Activated naive CD4-positive, alpha-beta T cell treated with anti-CD3 and anti-CD28 coated beads, Interleukin-2, amount 10 ng/mL, durations not matched to agents 7 days and 5 days (primary cell): ENCODE results near the gene DMRTC1.
"Not testable (repeated sequence)": the region's sequence is repeated elsewhere in the genome, so short reads cannot be mapped to it uniquely, and the experiment has no call there.

ENCODE experiments used
- CTCF ChIA-PET: fragments of 350-600 bp; sonication (Branson Sonifier 250); formaldehyde crosslinking; loops from one replicate; lab custom pipeline; 2021; ENCODE audit warnings: antibody characterized with exemption; lab: Charles Lee
- DNase-seq: peaks from one replicate; pipeline ENCODE4 v3.0.0-alpha.2; 2020
- H3K27ac Mint-ChIP-seq: one replicate; pipeline ENCODE4 v1.8.0; 2021; ENCODE audit warnings: mild to moderate bottlenecking, moderate library complexity, mixed read lengths
- H3K27me3 Mint-ChIP-seq: one replicate; pipeline ENCODE4 v1.8.0; 2021; ENCODE audit warnings: mild to moderate bottlenecking, mixed read lengths
- H3K36me3 Mint-ChIP-seq: one replicate; pipeline ENCODE4 v1.8.0; 2021; ENCODE audit warnings: mixed read lengths
- H3K4me1 Mint-ChIP-seq: one replicate; pipeline ENCODE4 v1.8.0; 2021; ENCODE audit warnings: mixed read lengths
- H3K4me3 Mint-ChIP-seq: one replicate; pipeline ENCODE4 v1.8.0; 2021; ENCODE audit warnings: mild to moderate bottlenecking, moderate library complexity, mixed read lengths
- H3K9me3 Mint-ChIP-seq: one replicate; pipeline ENCODE4 v1.8.0; 2021; ENCODE audit warnings: mixed read lengths

Gene DMRTC1

GRCh38 chrX:72943819-72944169, at the start of gene DMRTC1:
TSS of gene DMRTC1 (minus strand) at chrX:72943837. CDS start at chrX:72875694, 68,143 bp downstream.
- H3K27ac Mint-ChIP-seq, CTCF ChIA-PET, H3K9me3 Mint-ChIP-seq, DNase-seq, H3K4me1 Mint-ChIP-seq, H3K4me3 Mint-ChIP-seq, H3K27me3 Mint-ChIP-seq, H3K36me3 Mint-ChIP-seq: not testable (repeated sequence)

GRCh38 chrX:72980894-72981469, 37.3 kb upstream of the DMRTC1 start:
- H3K4me1 Mint-ChIP-seq, CTCF ChIA-PET, H3K36me3 Mint-ChIP-seq, DNase-seq, H3K4me3 Mint-ChIP-seq, H3K9me3 Mint-ChIP-seq, H3K27me3 Mint-ChIP-seq, H3K27ac Mint-ChIP-seq: not testable (repeated sequence)

- DNase-seq, CTCF ChIA-PET, H3K4me3 Mint-ChIP-seq, H3K27me3 Mint-ChIP-seq, H3K4me1 Mint-ChIP-seq, H3K9me3 Mint-ChIP-seq, H3K27ac Mint-ChIP-seq, H3K36me3 Mint-ChIP-seq: not testable (repeated sequence)
Observed at GRCh38 chrX:72974885-72975284, 31.2 kb upstream of the DMRTC1 start.

GRCh38 chrX:72971859-72972258, 28.2 kb upstream of the DMRTC1 start:
- H3K36me3 Mint-ChIP-seq, CTCF ChIA-PET, H3K27ac Mint-ChIP-seq, H3K4me1 Mint-ChIP-seq, H3K9me3 Mint-ChIP-seq, DNase-seq, H3K27me3 Mint-ChIP-seq, H3K4me3 Mint-ChIP-seq: not testable (repeated sequence)

- H3K4me1 Mint-ChIP-seq, CTCF ChIA-PET, H3K9me3 Mint-ChIP-seq, H3K27me3 Mint-ChIP-seq, H3K36me3 Mint-ChIP-seq, H3K4me3 Mint-ChIP-seq, H3K27ac Mint-ChIP-seq, DNase-seq: not testable (repeated sequence)
Observed at GRCh38 chrX:72959971-72960370, 16.3 kb upstream of the DMRTC1 start.

GRCh38 chrX:72943035-72943818, 410 bp downstream of the DMRTC1 start:
- H3K9me3 Mint-ChIP-seq, H3K4me3 Mint-ChIP-seq, CTCF ChIA-PET, H3K27ac Mint-ChIP-seq, DNase-seq, H3K4me1 Mint-ChIP-seq, H3K27me3 Mint-ChIP-seq, H3K36me3 Mint-ChIP-seq: not testable (repeated sequence)

- H3K4me1 Mint-ChIP-seq, H3K9me3 Mint-ChIP-seq, DNase-seq, H3K36me3 Mint-ChIP-seq, H3K27ac Mint-ChIP-seq, CTCF ChIA-PET, H3K27me3 Mint-ChIP-seq, H3K4me3 Mint-ChIP-seq: not testable (repeated sequence)
Observed at GRCh38 chrX:72942272-72942671, 1.4 kb downstream of the DMRTC1 start.

GRCh38 chrX:72937906-72938305, 5.7 kb downstream of the DMRTC1 start, which contains the start of gene FAM236A:
TSS of gene FAM236A (plus strand) at chrX:72938206. CDS start at chrX:72938263, 57 bp downstream.
- H3K4me1 Mint-ChIP-seq, H3K27ac Mint-ChIP-seq, CTCF ChIA-PET, H3K9me3 Mint-ChIP-seq, H3K36me3 Mint-ChIP-seq, H3K4me3 Mint-ChIP-seq, H3K27me3 Mint-ChIP-seq, DNase-seq: not testable (repeated sequence)

GRCh38 chrX:72936882-72937455, 6.7 kb downstream of the DMRTC1 start:
- H3K27me3 Mint-ChIP-seq: not testable (repeated sequence)

GRCh38 chrX:72936455-72936854, 7.2 kb downstream of the DMRTC1 start:
- CTCF ChIA-PET, H3K4me3 Mint-ChIP-seq, H3K27me3 Mint-ChIP-seq, DNase-seq, H3K9me3 Mint-ChIP-seq, H3K4me1 Mint-ChIP-seq, H3K27ac Mint-ChIP-seq, H3K36me3 Mint-ChIP-seq: not testable (repeated sequence)

More at GRCh38 chrX:72936882-72937455, 6.7 kb downstream of the DMRTC1 start:
- CTCF ChIA-PET, H3K9me3 Mint-ChIP-seq, H3K36me3 Mint-ChIP-seq, H3K27ac Mint-ChIP-seq, DNase-seq, H3K4me1 Mint-ChIP-seq, H3K4me3 Mint-ChIP-seq: not testable (repeated sequence)

- DNase-seq, H3K36me3 Mint-ChIP-seq, H3K27me3 Mint-ChIP-seq, H3K4me3 Mint-ChIP-seq, CTCF ChIA-PET, H3K9me3 Mint-ChIP-seq, H3K27ac Mint-ChIP-seq, H3K4me1 Mint-ChIP-seq: not testable (repeated sequence)
Observed at GRCh38 chrX:72932283-72932682, 11.4 kb downstream of the DMRTC1 start.

GRCh38 chrX:72916096-72916495, 27.5 kb downstream of the DMRTC1 start:
- not testable (repeated sequence) for H3K27me3 Mint-ChIP-seq, DNase-seq, H3K9me3 Mint-ChIP-seq

GRCh38 chrX:72912315-72912714, 31.3 kb downstream of the DMRTC1 start, which contains the start of gene FAM236C:
TSS of gene FAM236C (plus strand) at chrX:72912615. CDS start at chrX:72912715, 100 bp downstream.
- H3K9me3 Mint-ChIP-seq, H3K27me3 Mint-ChIP-seq, H3K36me3 Mint-ChIP-seq, H3K4me1 Mint-ChIP-seq, DNase-seq, H3K4me3 Mint-ChIP-seq, CTCF ChIA-PET, H3K27ac Mint-ChIP-seq: not testable (repeated sequence)

More at GRCh38 chrX:72916096-72916495, 27.5 kb downstream of the DMRTC1 start:
- H3K4me3 Mint-ChIP-seq, CTCF ChIA-PET, H3K36me3 Mint-ChIP-seq, H3K4me1 Mint-ChIP-seq, H3K27ac Mint-ChIP-seq: not testable (repeated sequence)

- H3K4me1 Mint-ChIP-seq, H3K9me3 Mint-ChIP-seq, DNase-seq, H3K4me3 Mint-ChIP-seq, H3K27ac Mint-ChIP-seq, CTCF ChIA-PET, H3K36me3 Mint-ChIP-seq, H3K27me3 Mint-ChIP-seq: not testable (repeated sequence)
Observed at GRCh38 chrX:72889740-72890139, 53.9 kb downstream of the DMRTC1 start.

GRCh38 chrX:72882898-72883297, 60.7 kb downstream of the DMRTC1 start:
- CTCF ChIA-PET, H3K27ac Mint-ChIP-seq, DNase-seq, H3K27me3 Mint-ChIP-seq, H3K9me3 Mint-ChIP-seq, H3K4me1 Mint-ChIP-seq, H3K4me3 Mint-ChIP-seq, H3K36me3 Mint-ChIP-seq: not testable (repeated sequence)
